A673 (cell line): Measurements from ENCODE around the gene MS4A8. TPM values are rescaled to one million over a fixed set of nuclear protein-coding genes. Genes with fewer than 3 reads are reported as not detected.

Experiments used
- BruUV-seq: library from RNA; stranded (reverse); fragments of 400-500 nt; replicated peaks from 2 replicates; lab custom pipeline; 2021; lab: Mats Ljungman, UMichigan
- CTCF ChIA-PET: fragments of 300-600 bp; sonication (Branson Sonifier 250); formaldehyde crosslinking; loops from one replicate; lab custom pipeline; 2022; ENCODE audit warnings: antibody characterized with exemption; lab: Charles Lee
- POLR2A ChIA-PET: fragments of 300-600 bp; sonication (Branson Sonifier 250); formaldehyde crosslinking; loops from one replicate; lab custom pipeline; 2022; ENCODE audit warnings: antibody characterized with exemption; ENCODE audit not compliant: low non-redundant PET; lab: Charles Lee
- DNase-seq: peaks from one replicate; pipeline ENCODE4 v3.0.0-alpha.2; 2015; ENCODE audit warnings: low spot score
- H3K27ac ChIP-seq: fragments of 200-600 bp; sonication (generic); 2 replicates; pipeline ENCODE4 v1.5.1; 2016; ENCODE audit warnings: mixed run types, low read depth, mild to moderate bottlenecking, mixed read lengths, antibody characterized with exemption, low read length; ENCODE audit not compliant: poor library complexity, severe bottlenecking
- H3K27me3 ChIP-seq: fragments of 200-600 bp; sonication (generic); replicated peaks from 2 replicates; pipeline ENCODE4 v1.6.1; 2017; ENCODE audit warnings: mixed run types, low read depth, mild to moderate bottlenecking, mixed read lengths, antibody characterized with exemption, low read length; ENCODE audit not compliant: insufficient read depth, poor library complexity
- H3K36me3 ChIP-seq: fragments of 200-600 bp; sonication (generic); 2 replicates; pipeline ENCODE4 v1.6.1; 2016; ENCODE audit warnings: mixed run types, mild to moderate bottlenecking, mixed read lengths, antibody characterized with exemption, low read length; ENCODE audit not compliant: insufficient read depth, poor library complexity, severe bottlenecking
- H3K4me1 ChIP-seq: fragments of 200-600 bp; sonication (generic); 2 replicates; pipeline ENCODE4 v1.6.1; 2017; ENCODE audit warnings: mixed run types, mild to moderate bottlenecking, mixed read lengths, antibody characterized with exemption, low read length; ENCODE audit not compliant: insufficient read depth, poor library complexity, severe bottlenecking
- H3K4me3 ChIP-seq: fragments of 200-600 bp; sonication (generic); 2 replicates; pipeline ENCODE4 v1.5.1; 2016; ENCODE audit warnings: low read depth, mixed run types, mild to moderate bottlenecking, mixed read lengths, low read length; ENCODE audit not compliant: poor library complexity, severe bottlenecking
- H3K9me3 ChIP-seq: fragments of 200-600 bp; sonication (generic); 2 replicates; pipeline ENCODE4 v1.6.1; 2016; ENCODE audit warnings: mixed run types, low read depth, mild to moderate bottlenecking, mixed read lengths, antibody characterized with exemption, low read length; ENCODE audit not compliant: poor library complexity, severe bottlenecking
- CTCF ChIP-seq: fragments of 300-800, 200-600 bp; sonication (generic); conservative IDR thresholded peaks from 2 replicates; pipeline ENCODE4 v1.5.1; 2017; ENCODE audit warnings: low read depth, mild to moderate bottlenecking, antibody characterized with exemption, low read length, moderate library complexity, mixed read lengths
- EZH2 ChIP-seq: fragments of 200-600 bp; sonication (generic); IDR thresholded peaks from 2 replicates; pipeline ENCODE4 v1.6.1; 2017; ENCODE audit warnings: borderline replicate concordance, low read depth, mild to moderate bottlenecking, mixed read lengths, antibody characterized with exemption, low read length; ENCODE audit not compliant: poor library complexity, severe bottlenecking
- intact Hi-C: fragments of 100-400 bp; cut with micrococcal nuclease; formaldehyde crosslinking; loops from one replicate; pipeline ENCODE4 v1.10.0; 2022; ENCODE audit not compliant: unreplicated experiment
- total RNA-seq: library from RNA; stranded (reverse); gene quantifications from 2 replicates; pipeline ENCODE4 v1.2.3, GENCODE V29; 2021

MS4A8 gene
- total RNA-seq, 1 experiment from 2014 or later, result 1.5 TPM

DNA sequence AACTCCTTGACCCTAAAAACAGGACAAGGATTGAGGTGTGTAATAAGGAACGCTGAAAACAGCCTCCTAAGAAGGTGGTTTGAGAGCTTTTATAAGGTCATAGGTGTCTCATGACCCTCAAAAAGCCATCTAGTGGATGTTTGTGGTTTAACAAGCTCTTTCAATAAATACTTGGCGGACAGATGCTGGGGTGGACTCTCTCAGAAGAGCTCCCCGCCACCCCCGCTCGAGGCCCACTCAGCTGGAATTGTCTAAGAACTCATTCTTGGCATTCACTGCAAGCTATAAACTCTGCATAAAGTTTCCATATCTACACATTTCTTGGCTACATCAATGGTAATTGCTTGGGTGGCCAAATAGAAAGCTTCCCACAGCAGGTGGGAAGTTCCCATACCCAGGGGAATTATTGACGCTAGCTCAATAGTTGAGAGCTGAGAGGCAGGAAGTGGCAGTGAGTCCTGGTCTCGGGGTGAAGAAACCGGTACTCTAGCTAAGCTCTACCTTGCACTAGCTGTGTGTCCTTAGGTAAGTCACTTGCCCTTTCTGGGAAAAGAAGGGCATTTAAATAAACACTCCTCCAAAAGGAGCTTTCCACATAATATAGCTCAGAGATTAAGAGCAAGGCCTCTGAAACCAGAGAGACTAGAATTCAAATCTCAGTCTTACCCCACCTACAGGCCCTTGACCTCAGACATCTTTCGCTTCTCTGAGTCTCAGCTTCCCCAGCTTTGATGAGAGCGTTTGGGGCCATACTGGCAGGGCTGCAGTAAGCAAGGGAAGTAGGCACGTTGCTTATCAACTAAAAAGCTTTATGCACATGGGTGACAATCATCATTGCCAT is 63.7 kb downstream of the MS4A8 start:
- intact Hi-C loops, result no loop called here
- Histone ChIP-seq H3K36me3 (no peaks in the 10 kb centered on the region), H3K4me1 (no peaks in the 10 kb centered on the region), H3K27ac (no peak overlapping the region), H3K27me3 (peaks cover 7% of the 10 kb centered on the region), H3K4me3 (no peak overlapping the region), H3K9me3 (no peaks in the 10 kb centered on the region)
- DNase-seq, result peak; percentile 27
- no TSS peak for BruUV-seq
- TF ChIP-seq EZH2 (no peak), CTCF (peak; percentile 43; the same call in 1 of the 2 replicates)
- ChIA-PET CTCF (interaction anchor here (0.5 to 1.1 kb wide), 4 partner anchors 12 to 399 kb away, joined by 3 to 6 read pairs (median 5); no protein-coding TSS in a partner anchor), POLR2A (no interaction called here)

- TF ChIP-seq CTCF (no peak), EZH2 (no peak)
- Histone ChIP-seq H3K4me3 (no peak overlapping the region), H3K9me3 (no peaks in the 10 kb centered on the region), H3K36me3 (no peaks in the 10 kb centered on the region), H3K27ac (no peak overlapping the region), H3K4me1 (no peaks in the 10 kb centered on the region), H3K27me3 (no peaks in the 10 kb centered on the region)
- intact Hi-C loops, result no loop called here
- CTCF ChIA-PET, result interaction anchor here (1.1 kb wide), 1 partner anchor 11 kb away, joined by 6 read pairs; no protein-coding TSS in a partner anchor
- DNase-seq, result no peak
- no TSS peak for BruUV-seq
- POLR2A ChIA-PET, result no interaction called here
Observed at GRCh38 chr11:60763692-60764369, 64.4 kb downstream of the MS4A8 start.

- no peaks in the 10 kb centered on the region for H3K27me3 ChIP-seq
- H3K4me3 ChIP-seq, result no peak overlapping the region
- H3K27ac ChIP-seq, result no peak overlapping the region
- no TSS peak for BruUV-seq
- no peaks in the 10 kb centered on the region for H3K4me1 ChIP-seq
- ChIA-PET CTCF (interaction anchor here (0.6 kb wide), 1 partner anchor 11 kb away, joined by 3 read pairs; no protein-coding TSS in a partner anchor), POLR2A (no interaction called here)
- TF ChIP-seq CTCF (no peak), EZH2 (no peak)
- intact Hi-C loops, result no loop called here
- DNase-seq, result no peak
- no peaks in the 10 kb centered on the region for H3K9me3 ChIP-seq
- no peaks in the 10 kb centered on the region for H3K36me3 ChIP-seq
Observed at GRCh38 chr11:60764879-60765278, 65.5 kb downstream of the MS4A8 start.
